Endothelial cell (in vitro differentiated cells): ENCODE data around the gene NGLY1. TPM values are rescaled to one million over a fixed set of nuclear protein-coding genes. Genes with fewer than 3 reads are reported as not detected.

ENCODE experiments used
- DNase-seq: peaks from one replicate; pipeline ENCODE4 v3.0.0; 2021; ENCODE audit warnings: low spot score
- H3K27ac Mint-ChIP-seq: one replicate; pipeline ENCODE4 v1.8.0; 2021; ENCODE audit warnings: mixed read lengths, inconsistent platforms; ENCODE audit not compliant: unreplicated experiment
- H3K27me3 Mint-ChIP-seq: one replicate; pipeline ENCODE4 v1.8.0; 2021; ENCODE audit warnings: mild to moderate bottlenecking, moderate library complexity, mixed read lengths, inconsistent platforms; ENCODE audit not compliant: unreplicated experiment
- H3K36me3 Mint-ChIP-seq: one replicate; pipeline ENCODE4 v1.8.0; 2021; ENCODE audit warnings: mild to moderate bottlenecking, low read depth, mixed read lengths, inconsistent platforms; ENCODE audit not compliant: unreplicated experiment
- H3K4me1 Mint-ChIP-seq: one replicate; pipeline ENCODE4 v1.8.0; 2021; ENCODE audit warnings: mild to moderate bottlenecking, mixed read lengths, inconsistent platforms; ENCODE audit not compliant: unreplicated experiment
- H3K4me3 Mint-ChIP-seq: one replicate; pipeline ENCODE4 v1.8.0; 2021; ENCODE audit warnings: mild to moderate bottlenecking, mixed read lengths, inconsistent platforms; ENCODE audit not compliant: unreplicated experiment
- H3K9me3 Mint-ChIP-seq: one replicate; pipeline ENCODE4 v1.8.0; 2021; ENCODE audit warnings: mixed read lengths, inconsistent platforms; ENCODE audit not compliant: unreplicated experiment
- total RNA-seq: library from RNA; stranded (reverse); fragmentation: NEBNext Ultra II Directional; extraction: Animal tissue kit (Norgen Biotek cat#: 25700); gene quantifications from one replicate; pipeline ENCODE4 v1.2.1, GENCODE V29; 2021; ENCODE audit not compliant: unreplicated experiment
- TF ChIP-seq, protein P1 (sequence below): fragments of 200-600 bp; sonication (generic); IDR thresholded peaks from one replicate; pipeline ENCODE4 v1.5.0; 2021; ENCODE audit warnings: antibody characterized with exemption; ENCODE audit not compliant: unreplicated experiment

NGLY1 gene
- total RNA-seq, 1 donor from 2014 or later = 22.8 TPM

- H3K27ac Mint-ChIP-seq = no peak overlapping the region
- peaks cover 3% of the 10 kb centered on the region for H3K27me3 Mint-ChIP-seq
- H3K9me3 Mint-ChIP-seq = no peaks in the 10 kb centered on the region
- H3K36me3 Mint-ChIP-seq = peaks cover 4% of the 10 kb centered on the region
- no peak for DNase-seq
- TF ChIP-seq, protein P1, sequence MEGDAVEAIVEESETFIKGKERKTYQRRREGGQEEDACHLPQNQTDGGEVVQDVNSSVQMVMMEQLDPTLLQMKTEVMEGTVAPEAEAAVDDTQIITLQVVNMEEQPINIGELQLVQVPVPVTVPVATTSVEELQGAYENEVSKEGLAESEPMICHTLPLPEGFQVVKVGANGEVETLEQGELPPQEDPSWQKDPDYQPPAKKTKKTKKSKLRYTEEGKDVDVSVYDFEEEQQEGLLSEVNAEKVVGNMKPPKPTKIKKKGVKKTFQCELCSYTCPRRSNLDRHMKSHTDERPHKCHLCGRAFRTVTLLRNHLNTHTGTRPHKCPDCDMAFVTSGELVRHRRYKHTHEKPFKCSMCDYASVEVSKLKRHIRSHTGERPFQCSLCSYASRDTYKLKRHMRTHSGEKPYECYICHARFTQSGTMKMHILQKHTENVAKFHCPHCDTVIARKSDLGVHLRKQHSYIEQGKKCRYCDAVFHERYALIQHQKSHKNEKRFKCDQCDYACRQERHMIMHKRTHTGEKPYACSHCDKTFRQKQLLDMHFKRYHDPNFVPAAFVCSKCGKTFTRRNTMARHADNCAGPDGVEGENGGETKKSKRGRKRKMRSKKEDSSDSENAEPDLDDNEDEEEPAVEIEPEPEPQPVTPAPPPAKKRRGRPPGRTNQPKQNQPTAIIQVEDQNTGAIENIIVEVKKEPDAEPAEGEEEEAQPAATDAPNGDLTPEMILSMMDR = no peak
- peak overlapping the region; percentile 57 for H3K4me3 Mint-ChIP-seq
- H3K4me1 Mint-ChIP-seq = no peaks in the 10 kb centered on the region
These were observed 108.6 kb downstream of the NGLY1 start for GRCh38 chr3:25674670-25675069.

GRCh38 chr3:25673738-25674298 lies 109.4 kb downstream of the NGLY1 start:
- peaks cover 3% of the 10 kb centered on the region for H3K27me3 Mint-ChIP-seq
- DNase-seq = no peak
- H3K27ac Mint-ChIP-seq = no peak overlapping the region
- TF ChIP-seq, protein P1 = no peak
- no peak overlapping the region for H3K4me3 Mint-ChIP-seq
- H3K4me1 Mint-ChIP-seq = no peaks in the 10 kb centered on the region
- H3K9me3 Mint-ChIP-seq = no peaks in the 10 kb centered on the region
- peaks cover 4% of the 10 kb centered on the region for H3K36me3 Mint-ChIP-seq

Other genes with a start within 250 kb of the NGLY1 start
- 195 TPM for gene TOP2B, start 118.5 kb downstream of the NGLY1 start, total RNA-seq
- gene OXSM, start 6.6 kb upstream of the NGLY1 start, total RNA-seq = 11.4 TPM